DOHH2 (cell line): ENCODE measurements around the gene CUEDC1.

Experiments used
- H3F3A ChIP-seq: fragments of 200-600 bp; sonication (generic), shearing (Covaris generic); 2 replicates; pipeline ENCODE4 v1.6.0; 2016; ENCODE audit warnings: antibody characterized with exemption, mild to moderate bottlenecking; ENCODE audit not compliant: control insufficient read depth, insufficient read depth
- H3K27ac ChIP-seq: fragments of 200-600 bp; sonication (generic); 2 replicates; pipeline ENCODE4 v1.5.1; 2014; ENCODE audit warnings: low read depth, mild to moderate bottlenecking, low read length, moderate library complexity
- H3K27me3 ChIP-seq: fragments of 200-600 bp; sonication (generic); 2 replicates; pipeline ENCODE4 v1.6.1; 2014; ENCODE audit warnings: mild to moderate bottlenecking, low read length, mixed read lengths; ENCODE audit not compliant: control insufficient read depth
- H3K36me3 ChIP-seq: fragments of 200-600 bp; sonication (generic); 2 replicates; pipeline ENCODE4 v1.6.1; 2014; ENCODE audit warnings: mild to moderate bottlenecking, low read length, moderate library complexity, mixed read lengths; ENCODE audit not compliant: control insufficient read depth
- H3K4me1 ChIP-seq: fragments of 200-600 bp; sonication (generic); 2 replicates; pipeline ENCODE4 v1.6.1; 2014; ENCODE audit warnings: mild to moderate bottlenecking, low read length, mixed read lengths; ENCODE audit not compliant: control insufficient read depth
- H3K4me2 ChIP-seq: fragments of 200-600 bp; sonication (generic); 2 replicates; pipeline ENCODE4 v1.6.0; 2014; ENCODE audit warnings: mild to moderate bottlenecking, low read length, moderate library complexity
- H3K4me3 ChIP-seq: fragments of 200-600 bp; sonication (generic); 2 replicates; pipeline ENCODE4 v1.5.1; 2014; ENCODE audit warnings: mild to moderate bottlenecking, low read length, mixed read lengths
- H3K79me2 ChIP-seq: fragments of 200-600 bp; sonication (generic); 2 replicates; pipeline ENCODE4 v1.6.1; 2014; ENCODE audit warnings: mild to moderate bottlenecking, low read length, mixed read lengths; ENCODE audit not compliant: control insufficient read depth
- H3K9me2 ChIP-seq: fragments of 200-600 bp; sonication (generic); replicated peaks from 2 replicates; pipeline ENCODE4 v1.6.1; 2014; ENCODE audit warnings: mild to moderate bottlenecking, low read length, mixed read lengths; ENCODE audit not compliant: control insufficient read depth
- H3K9me3 ChIP-seq: fragments of 200-600 bp; sonication (generic); 2 replicates; pipeline ENCODE4 v1.6.1; 2014; ENCODE audit warnings: antibody characterized with exemption, low read length, mixed read lengths; ENCODE audit not compliant: control insufficient read depth, insufficient read depth
- H4K20me1 ChIP-seq: fragments of 200-600 bp; sonication (generic); 2 replicates; pipeline ENCODE4 v1.6.0; 2014; ENCODE audit warnings: low read depth, mild to moderate bottlenecking, antibody characterized with exemption, low read length, moderate library complexity; ENCODE audit not compliant: control insufficient read depth, insufficient read depth
- EZH2phosphoT487 ChIP-seq: fragments of 200-600 bp; sonication (generic); IDR thresholded peaks from 2 replicates; pipeline ENCODE4 v1.6.1; 2017; ENCODE audit warnings: borderline replicate concordance, mild to moderate bottlenecking, antibody characterized with exemption, low read length, moderate library complexity, mixed read lengths
- TF ChIP-seq, protein P1 (sequence below): fragments of 200-600 bp; sonication (generic); IDR thresholded peaks from one replicate; pipeline ENCODE4 v1.5.1; 2014; ENCODE audit warnings: antibody characterized with exemption, mild to moderate bottlenecking, low read depth, low read length; ENCODE audit not compliant: poor library complexity, severe bottlenecking

CUEDC1 gene

DNA sequence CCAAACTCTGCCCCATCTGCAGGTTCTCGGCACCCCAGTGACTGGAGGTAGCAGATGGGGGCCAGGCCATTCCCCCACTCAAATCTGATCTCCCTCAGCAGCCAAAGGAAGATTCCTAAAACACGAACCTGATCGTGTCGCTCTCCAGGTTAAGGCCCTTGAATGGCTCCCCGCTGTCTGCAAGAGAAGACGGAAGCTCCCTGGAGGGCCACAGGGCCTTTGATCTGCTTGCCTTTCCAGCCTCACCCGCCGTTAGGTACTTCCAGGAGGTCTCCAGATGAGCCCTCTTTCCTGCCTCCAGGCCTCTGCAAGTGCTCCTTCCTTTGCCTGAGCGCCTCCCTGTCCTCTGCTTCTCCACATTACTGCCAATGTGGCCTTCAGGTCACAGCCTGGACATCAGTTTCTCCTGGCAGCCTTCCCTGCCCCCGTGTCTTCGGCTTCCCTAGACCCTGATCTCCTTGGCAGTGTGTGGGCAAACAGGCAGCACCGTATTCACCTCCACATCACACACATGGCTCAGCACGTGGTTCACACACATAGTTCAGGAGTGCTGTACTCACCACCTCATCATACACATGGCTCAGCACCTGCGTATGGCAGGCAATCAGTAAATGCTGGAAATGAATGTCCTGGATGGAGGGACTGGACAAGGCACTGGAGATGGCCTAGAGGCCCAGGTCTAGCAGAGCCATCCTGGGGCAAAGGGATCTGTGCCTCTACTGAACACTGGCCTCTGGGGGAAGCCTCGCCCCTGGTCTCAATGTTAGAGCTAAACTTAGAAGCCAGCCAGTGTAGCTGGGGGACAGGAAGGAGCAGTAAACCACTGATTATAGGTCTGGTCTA is 79.0 kb downstream of the CUEDC1 start:
- TF ChIP-seq, protein P1, sequence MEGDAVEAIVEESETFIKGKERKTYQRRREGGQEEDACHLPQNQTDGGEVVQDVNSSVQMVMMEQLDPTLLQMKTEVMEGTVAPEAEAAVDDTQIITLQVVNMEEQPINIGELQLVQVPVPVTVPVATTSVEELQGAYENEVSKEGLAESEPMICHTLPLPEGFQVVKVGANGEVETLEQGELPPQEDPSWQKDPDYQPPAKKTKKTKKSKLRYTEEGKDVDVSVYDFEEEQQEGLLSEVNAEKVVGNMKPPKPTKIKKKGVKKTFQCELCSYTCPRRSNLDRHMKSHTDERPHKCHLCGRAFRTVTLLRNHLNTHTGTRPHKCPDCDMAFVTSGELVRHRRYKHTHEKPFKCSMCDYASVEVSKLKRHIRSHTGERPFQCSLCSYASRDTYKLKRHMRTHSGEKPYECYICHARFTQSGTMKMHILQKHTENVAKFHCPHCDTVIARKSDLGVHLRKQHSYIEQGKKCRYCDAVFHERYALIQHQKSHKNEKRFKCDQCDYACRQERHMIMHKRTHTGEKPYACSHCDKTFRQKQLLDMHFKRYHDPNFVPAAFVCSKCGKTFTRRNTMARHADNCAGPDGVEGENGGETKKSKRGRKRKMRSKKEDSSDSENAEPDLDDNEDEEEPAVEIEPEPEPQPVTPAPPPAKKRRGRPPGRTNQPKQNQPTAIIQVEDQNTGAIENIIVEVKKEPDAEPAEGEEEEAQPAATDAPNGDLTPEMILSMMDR, result no peak
- no peak for TF ChIP-seq EZH2phosphoT487
- H3K9me2 ChIP-seq, result no peaks in the 10 kb centered on the region
- no peaks in the 10 kb centered on the region for H3K36me3 ChIP-seq
- peaks cover 32% of the 10 kb centered on the region for H3K4me1 ChIP-seq
- no peak overlapping the region for H3K4me2 ChIP-seq
- H3K79me2 ChIP-seq, result no peaks in the 10 kb centered on the region
- H3K27ac ChIP-seq, result no peak overlapping the region
- H3K9me3 ChIP-seq, result no peaks in the 10 kb centered on the region
- peaks cover 53% of the 10 kb centered on the region for H3K27me3 ChIP-seq
- no peak overlapping the region for H3K4me3 ChIP-seq
- H3F3A ChIP-seq, result no peaks in the 10 kb centered on the region
- H4K20me1 ChIP-seq, result no peaks in the 10 kb centered on the region

DNA sequence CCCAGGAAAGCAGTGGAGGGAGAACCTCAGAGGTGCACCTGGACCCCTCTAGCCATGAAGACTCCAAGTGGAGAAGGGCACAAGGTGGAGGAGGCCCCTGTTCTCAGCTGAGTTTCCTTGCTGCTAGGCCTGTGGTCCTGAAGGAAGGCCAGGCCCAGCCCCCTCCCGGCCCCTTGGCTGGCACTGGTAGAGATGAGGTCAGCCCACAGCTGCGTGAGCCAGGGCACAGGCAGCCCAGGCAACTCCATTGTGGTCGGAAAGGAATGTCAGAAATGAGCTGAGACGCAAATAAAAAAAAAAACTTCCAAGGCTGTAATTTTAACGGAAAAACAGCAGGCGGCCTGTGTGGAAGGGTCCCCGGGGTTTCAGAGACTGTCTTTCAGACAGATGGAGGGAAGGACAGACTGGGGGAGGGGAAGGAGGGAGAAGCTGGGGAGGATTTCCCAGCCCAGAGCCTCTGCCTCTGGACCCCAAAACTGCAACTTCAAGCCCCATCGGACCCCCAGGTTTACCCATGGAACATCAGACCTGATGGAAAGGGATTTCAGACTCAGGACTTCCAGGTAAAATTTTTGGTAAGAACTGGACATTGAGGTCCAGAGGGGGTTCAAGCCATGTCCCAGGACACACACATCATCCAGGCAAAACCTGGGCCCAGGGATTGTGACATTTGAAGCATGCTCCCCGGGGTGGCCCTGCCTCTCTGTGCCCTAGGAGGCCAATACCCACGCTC is 79.8 kb downstream of the CUEDC1 start:
- Histone ChIP-seq H3F3A (no peaks in the 10 kb centered on the region), H3K4me3 (no peak overlapping the region), H3K4me1 (peaks cover 32% of the 10 kb centered on the region), H3K4me2 (no peak overlapping the region), H3K27ac (no peak overlapping the region), H3K9me2 (no peaks in the 10 kb centered on the region), H3K36me3 (no peaks in the 10 kb centered on the region), H4K20me1 (no peaks in the 10 kb centered on the region), H3K27me3 (peaks cover 48% of the 10 kb centered on the region), H3K79me2 (no peaks in the 10 kb centered on the region), H3K9me3 (no peaks in the 10 kb centered on the region)
- no peak for TF ChIP-seq EZH2phosphoT487
- TF ChIP-seq, protein P1, result peak; percentile 8

DNA sequence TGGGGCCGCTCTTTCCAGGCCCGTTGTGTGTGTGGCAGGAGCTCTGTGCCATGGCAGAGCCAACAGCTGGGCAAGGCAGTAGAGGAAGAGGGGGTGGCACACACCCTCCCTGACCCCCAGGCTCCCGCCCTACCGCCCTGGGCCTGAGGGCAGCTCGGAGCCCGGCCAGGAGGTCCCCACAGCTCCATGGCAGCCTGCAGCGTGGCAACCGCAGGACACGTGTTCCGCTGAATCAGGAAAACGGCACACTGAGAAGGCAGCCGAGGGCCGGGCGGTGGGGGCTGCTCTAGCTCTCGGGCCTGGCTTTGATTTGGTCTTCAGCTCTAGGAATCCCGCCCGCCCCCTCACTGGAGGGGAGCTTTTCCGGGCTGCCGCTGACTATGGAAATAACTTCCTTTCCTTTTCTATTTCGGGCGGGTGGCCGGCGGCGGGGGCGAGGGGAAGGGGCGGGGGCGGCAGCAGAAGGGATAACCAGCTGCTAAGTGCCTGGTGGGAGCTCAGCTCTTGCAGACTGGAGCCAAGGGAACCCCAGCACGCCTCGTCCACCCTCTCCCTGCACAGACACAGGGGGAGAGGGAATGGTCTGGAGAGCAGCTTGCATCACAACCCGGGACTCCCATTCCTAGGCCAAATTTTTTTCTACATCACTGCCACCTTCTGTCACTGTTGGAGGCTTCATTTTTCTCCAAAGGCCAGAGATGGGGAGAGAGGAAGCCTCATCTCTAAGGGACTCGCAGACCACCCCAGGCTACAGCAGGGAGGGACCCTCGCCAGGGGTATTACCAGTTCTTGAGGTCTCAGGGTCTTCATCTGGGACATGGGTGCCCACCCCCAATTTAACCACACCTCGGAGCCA is 80.5 kb downstream of the CUEDC1 start:
- Histone ChIP-seq H3K9me2 (no peaks in the 10 kb centered on the region), H3K27me3 (peaks cover 44% of the 10 kb centered on the region), H3F3A (no peaks in the 10 kb centered on the region), H3K4me2 (peak overlapping the region; percentile 37; the same call in 1 of the 2 replicates), H3K79me2 (no peaks in the 10 kb centered on the region), H4K20me1 (no peaks in the 10 kb centered on the region), H3K4me1 (peaks cover 32% of the 10 kb centered on the region), H3K27ac (no peak overlapping the region), H3K4me3 (no peak overlapping the region), H3K36me3 (no peaks in the 10 kb centered on the region), H3K9me3 (no peaks in the 10 kb centered on the region)
- TF ChIP-seq EZH2phosphoT487, result no peak
- TF ChIP-seq, protein P1, result no peak
